ENCODE results near the gene BAK1.
"Not testable (repeated sequence)": the region's sequence is repeated elsewhere in the genome, so short reads cannot be mapped to it uniquely, and the experiment has no call there.

Gene BAK1

GRCh38 chr6:33585403-33586107 is 5.5 kb upstream of the BAK1 start:
- peak; percentile 95 for DNase-seq

GRCh38 chr6:33584700-33585402 is 4.8 kb upstream of the BAK1 start:
- no peak for DNase-seq

- DNase-seq: no peak
These were observed 3.6 kb upstream of the BAK1 start for GRCh38 chr6:33583591-33584155.

GRCh38 chr6:33581186-33581585 is 1.1 kb upstream of the BAK1 start:
- DNase-seq: no peak

- DNase-seq: no peak
These were observed 1.5 kb downstream of the BAK1 start for GRCh38 chr6:33578588-33579011.

- no peak for DNase-seq
These were observed 1.9 kb downstream of the BAK1 start for GRCh38 chr6:33578164-33578563.

GRCh38 chr6:33577718-33578117 is 2.4 kb downstream of the BAK1 start:
- DNase-seq: no peak

- no peak for DNase-seq
These were observed 3.0 kb downstream of the BAK1 start for GRCh38 chr6:33577106-33577535.

- no peak for DNase-seq
These were observed 3.4 kb downstream of the BAK1 start for GRCh38 chr6:33576668-33577067.

- no peak for DNase-seq
These were observed 4.9 kb downstream of the BAK1 start for GRCh38 chr6:33575211-33575610.

- DNase-seq: no peak
These were observed 8.3 kb downstream of the BAK1 start for GRCh38 chr6:33571637-33572316.

- DNase-seq: peak; percentile 90
These were observed 9.1 kb downstream of the BAK1 start for GRCh38 chr6:33570806-33571636.

GRCh38 chr6:33568826-33569570 is 11.1 kb downstream of the BAK1 start:
- DNase-seq: no peak

GRCh38 chr6:33567836-33568235 is 12.2 kb downstream of the BAK1 start:
- DNase-seq: no peak

GRCh38 chr6:33566182-33567084 is 13.6 kb downstream of the BAK1 start:
- DNase-seq: no peak

GRCh38 chr6:33558801-33559200 is 21.3 kb downstream of the BAK1 start:
- DNase-seq: no peak

GRCh38 chr6:33557376-33557775 is 22.7 kb downstream of the BAK1 start:
- no peak for DNase-seq

- not testable (repeated sequence) for DNase-seq
These were observed 27.2 kb downstream of the BAK1 start for GRCh38 chr6:33552883-33553282.

- DNase-seq: no peak
These were observed 27.8 kb downstream of the BAK1 start for GRCh38 chr6:33552252-33552651.

GRCh38 chr6:33551538-33551937 is 28.5 kb downstream of the BAK1 start:
- DNase-seq: no peak

GRCh38 chr6:33549896-33550295 is 30.2 kb downstream of the BAK1 start:
- no peak for DNase-seq
